HCT116 (cell line): ENCODE data around the gene VPS9D1. TPM values are rescaled to one million over a fixed set of nuclear protein-coding genes. Genes with fewer than 3 reads are reported as not detected.

Experiments
- ATAC-seq: fragments of 200-7000 bp; cut with Tn5 transposase; 2 replicates; pipeline ENCODE4 v1.9.1; 2020; ENCODE audit warnings: mild to moderate bottlenecking, moderate library complexity
- BruUV-seq: library from RNA; stranded (reverse); fragments of 400-500 nt; replicated peaks from 2 replicates; lab custom pipeline; 2021; lab: Mats Ljungman, UMichigan
- CTCF ChIA-PET: fragments of 300-600 bp; sonication (Branson Sonifier 250); formaldehyde crosslinking; loops from one replicate; lab custom pipeline; 2021; ENCODE audit warnings: antibody characterized with exemption; lab: Charles Lee
- POLR2A ChIA-PET: fragments of 300-600, 350-600 bp; sonication (Branson Sonifier 250); formaldehyde crosslinking; loops from one replicate; lab custom pipeline; 2021; ENCODE audit warnings: antibody characterized with exemption; lab: Charles Lee
- RAD21 ChIA-PET, 2 experiments: fragments of 300-600 bp; sonication (Branson Sonifier 250); formaldehyde crosslinking; loops; one replicate each; lab custom pipeline; 2023; ENCODE audit warnings: low total read pairs in 2 of 2; ENCODE audit not compliant: uncharacterized antibody in 2 of 2, unreplicated experiment in 2 of 2, low non-redundant PET in 1 of 2; lab: Charles Lee
- DNase-seq: peaks from one replicate; pipeline ENCODE4 v3.0.0-alpha.2; 2010; ENCODE audit warnings: low read depth, low spot score
- H2AFZ ChIP-seq: fragments of 200-600 bp; shearing (Covaris generic), sonication (generic); 2 replicates; pipeline ENCODE4 v1.6.1; 2017; ENCODE audit warnings: low read depth, mixed run types, mixed read lengths, antibody characterized with exemption, low read length; ENCODE audit not compliant: poor library complexity, severe bottlenecking
- H3K27ac ChIP-seq: 2 replicates; pipeline ENCODE4 v1.5.1; 2012; ENCODE audit warnings: low read depth, low read length
- H3K27me3 ChIP-seq: fragments of 200-600 bp; sonication (generic); 2 replicates; pipeline ENCODE4 v1.6.1; 2016; ENCODE audit warnings: mixed run types, low read length, mixed read lengths; ENCODE audit not compliant: insufficient read depth
- H3K36me3 ChIP-seq, 2 experiments: fragments of 200-500 bp in 1 of 2; fragments of 200-600 bp in 1 of 2; sonication (Bioruptor generic) in 1 of 2; sonication (generic) in 1 of 2; 2 replicates each; pipeline versions ENCODE4 v1.5.1 to v1.6.1; 2014 to 2016; ENCODE audit warnings: low read length in 2 of 2, inconsistent platforms in 1 of 2, mixed read lengths in 1 of 2, mixed run types in 1 of 2; ENCODE audit not compliant: insufficient read depth in 2 of 2, control insufficient read depth in 1 of 2
- H3K4me1 ChIP-seq, 2 experiments: fragments of 200-600 bp in 1 of 2; sonication (generic) in 1 of 2; 2 replicates each; pipeline versions ENCODE4 v1.5.1 to v1.6.1; 2012 to 2017; ENCODE audit warnings: low read length in 2 of 2, inconsistent platforms in 1 of 2, mild to moderate bottlenecking in 1 of 2, mixed read lengths in 1 of 2, mixed run types in 1 of 2, moderate library complexity in 1 of 2; ENCODE audit not compliant: insufficient read depth in 2 of 2, control insufficient read depth in 1 of 2
- H3K4me2 ChIP-seq: fragments of 200-600 bp; sonication (generic); 2 replicates; pipeline ENCODE4 v1.6.1; 2017; ENCODE audit warnings: mixed run types, low read length, mixed read lengths
- H3K4me3 ChIP-seq, 2 experiments: fragments of 200-600 bp in 1 of 2; sonication (generic) in 1 of 2; replicated peaks in 1 of 2; 2 replicates each; pipeline ENCODE4 v1.5.1; 2011 to 2016; ENCODE audit warnings: low read length in 2 of 2, control low read depth in 1 of 2, low read depth in 1 of 2, mild to moderate bottlenecking in 1 of 2, mixed read lengths in 1 of 2, mixed run types in 1 of 2
- H3K79me2 ChIP-seq: fragments of 200-600 bp; sonication (generic); 2 replicates; pipeline ENCODE4 v1.6.1; 2017; ENCODE audit warnings: mild to moderate bottlenecking, mixed run types, low read length, moderate library complexity, mixed read lengths; ENCODE audit not compliant: insufficient read depth
- H3K9ac ChIP-seq: fragments of 200-600 bp; sonication (generic); 2 replicates; pipeline ENCODE4 v1.6.1; 2016; ENCODE audit warnings: low read length, mixed read lengths
- H3K9me2 ChIP-seq: fragments of 200-600 bp; sonication (generic), shearing (Covaris generic); 2 replicates; pipeline ENCODE4 v1.6.1; 2017; ENCODE audit warnings: mixed run types, mild to moderate bottlenecking, moderate library complexity; ENCODE audit not compliant: insufficient read depth
- H3K9me3 ChIP-seq, 2 experiments: fragments of 200-500 bp in 1 of 2; fragments of 200-600 bp in 1 of 2; sonication (Bioruptor generic) in 1 of 2; sonication (generic) in 1 of 2; 2 replicates each; pipeline ENCODE4 v1.6.1; 2014 to 2017; ENCODE audit warnings: low read length in 2 of 2, mixed read lengths in 2 of 2, inconsistent platforms in 1 of 2, low read depth in 1 of 2, mild to moderate bottlenecking in 1 of 2, mixed run types in 1 of 2, moderate library complexity in 1 of 2; ENCODE audit not compliant: control insufficient read depth in 1 of 2, insufficient read depth in 1 of 2
- H4K20me1 ChIP-seq: fragments of 200-600 bp; sonication (generic), shearing (Covaris generic); 2 replicates; pipeline ENCODE4 v1.6.1; 2017; ENCODE audit warnings: mixed run types, mild to moderate bottlenecking, moderate library complexity; ENCODE audit not compliant: insufficient read depth
- CBX3 ChIP-seq: IDR thresholded peaks from 2 replicates; pipeline ENCODE4 v1.6.1; 2012; ENCODE audit warnings: low read depth
- EGR1 ChIP-seq: IDR thresholded peaks from 2 replicates; pipeline ENCODE4 v1.6.1; 2012; ENCODE audit warnings: low read depth
- ELF1 ChIP-seq: IDR thresholded peaks from 2 replicates; pipeline ENCODE4 v1.6.1; 2012; ENCODE audit warnings: low read depth, borderline replicate concordance
- EZH2phosphoT487 ChIP-seq: fragments of 200-600 bp; IDR thresholded peaks from 2 replicates; pipeline ENCODE4 v1.6.1; 2018; ENCODE audit warnings: antibody characterized with exemption, borderline replicate concordance
- JUND ChIP-seq: IDR thresholded peaks from 2 replicates; pipeline ENCODE4 v1.6.1; 2012
- RAD21 ChIP-seq: IDR thresholded peaks from 2 replicates; pipeline ENCODE4 v1.6.1; 2012; ENCODE audit warnings: low read depth, mild to moderate bottlenecking
- SP1 ChIP-seq: IDR thresholded peaks from 2 replicates; pipeline ENCODE4 v1.6.1; 2012; ENCODE audit warnings: low read depth
- SRF ChIP-seq: IDR thresholded peaks from 2 replicates; pipeline ENCODE4 v1.6.1; 2012; ENCODE audit warnings: low read depth
- YY1 ChIP-seq: IDR thresholded peaks from 2 replicates; pipeline ENCODE4 v1.6.1; 2011; ENCODE audit warnings: low read length, low read depth, moderate library complexity, mild to moderate bottlenecking; ENCODE audit not compliant: insufficient replicate concordance; ENCODE audit errors: extremely low read depth
- ZNF274 ChIP-seq: fragments of 200-500 bp; sonication (Bioruptor generic); IDR thresholded peaks from 2 replicates; pipeline ENCODE4 v1.6.1; 2014; ENCODE audit warnings: mild to moderate bottlenecking, low read depth, low read length, inconsistent platforms
- intact Hi-C: fragments of 100-400 bp; cut with micrococcal nuclease; formaldehyde crosslinking; loops from 2 replicates; pipeline ENCODE4 v1.10.0; 2022
- total RNA-seq: library from RNA; stranded (reverse); gene quantifications from one replicate; pipeline ENCODE4 v1.2.1, GENCODE V29; 2021; ENCODE audit not compliant: unreplicated experiment
- TF ChIP-seq, protein P1 (sequence below): IDR thresholded peaks from 2 replicates; pipeline ENCODE4 v1.6.1; 2012
- TF ChIP-seq, protein P2 (sequence below): IDR thresholded peaks from 2 replicates; pipeline ENCODE4 v1.6.1; 2011; ENCODE audit warnings: mild to moderate bottlenecking, low read length, moderate library complexity; ENCODE audit not compliant: insufficient replicate concordance; ENCODE audit errors: extremely low read depth
- TF ChIP-seq, protein P3 (sequence below): IDR thresholded peaks from 2 replicates; pipeline ENCODE4 v1.6.1; 2012

VPS9D1 gene
- total RNA-seq, 1 experiment from 2014 or later, result 4.2 TPM

DNA sequence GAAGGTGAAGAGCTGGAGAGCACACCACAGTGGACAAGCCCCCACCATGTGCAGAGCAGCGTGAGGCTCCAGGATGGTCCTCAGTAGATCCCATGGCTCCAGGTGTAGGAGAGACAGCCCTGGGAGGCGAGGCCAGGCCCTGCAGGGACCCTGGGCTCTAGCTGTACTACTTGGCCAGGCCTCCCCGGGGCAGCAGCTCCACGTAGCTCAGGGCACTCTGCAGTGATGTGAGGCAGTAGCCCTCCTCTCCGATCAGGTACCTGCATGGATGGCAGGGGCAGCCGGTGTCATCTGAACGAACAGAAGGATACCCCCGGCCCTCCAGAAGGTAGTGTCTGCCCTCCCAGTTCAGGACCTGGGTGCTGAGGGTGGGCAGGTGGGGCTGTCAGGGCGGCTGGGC lies 13.0 kb downstream of the VPS9D1 start:
- no peak overlapping the region for H2AFZ ChIP-seq
- no peaks in the 10 kb centered on the region for H3K9me2 ChIP-seq
- H3K27me3 ChIP-seq, result no peaks in the 10 kb centered on the region
- H3K9me3 ChIP-seq, result no peaks in the 10 kb centered on the region
- ChIA-PET POLR2A (interaction anchor here (2.4 kb wide), 1 partner anchor 166 kb away, joined by 8 read pairs; the partner anchor contains the start of gene TCF25), RAD21 (no interaction called here), CTCF (interaction anchor here (0.9 kb wide), 1 partner anchor 202 kb away, joined by 5 read pairs; no protein-coding TSS in a partner anchor)
- H3K4me1 ChIP-seq, result peaks cover 6 to 20% of the 10 kb centered on the region in 2 experiments; a peak in 3 of 4 replicates
- no peaks in the 10 kb centered on the region for H4K20me1 ChIP-seq
- no peak for DNase-seq
- no peak overlapping the region for H3K4me2 ChIP-seq
- H3K9ac ChIP-seq, result no peak overlapping the region
- TF ChIP-seq CBX3 (no peak), EZH2phosphoT487 (no peak), SRF (no peak), ELF1 (no peak), JUND (no peak), RAD21 (no peak), EGR1 (no peak), SP1 (no peak), ZNF274 (no peak), YY1 (no peak)
- TF ChIP-seq, protein P1, sequence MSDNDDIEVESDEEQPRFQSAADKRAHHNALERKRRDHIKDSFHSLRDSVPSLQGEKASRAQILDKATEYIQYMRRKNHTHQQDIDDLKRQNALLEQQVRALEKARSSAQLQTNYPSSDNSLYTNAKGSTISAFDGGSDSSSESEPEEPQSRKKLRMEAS, result no peak
- TF ChIP-seq, protein P2, sequence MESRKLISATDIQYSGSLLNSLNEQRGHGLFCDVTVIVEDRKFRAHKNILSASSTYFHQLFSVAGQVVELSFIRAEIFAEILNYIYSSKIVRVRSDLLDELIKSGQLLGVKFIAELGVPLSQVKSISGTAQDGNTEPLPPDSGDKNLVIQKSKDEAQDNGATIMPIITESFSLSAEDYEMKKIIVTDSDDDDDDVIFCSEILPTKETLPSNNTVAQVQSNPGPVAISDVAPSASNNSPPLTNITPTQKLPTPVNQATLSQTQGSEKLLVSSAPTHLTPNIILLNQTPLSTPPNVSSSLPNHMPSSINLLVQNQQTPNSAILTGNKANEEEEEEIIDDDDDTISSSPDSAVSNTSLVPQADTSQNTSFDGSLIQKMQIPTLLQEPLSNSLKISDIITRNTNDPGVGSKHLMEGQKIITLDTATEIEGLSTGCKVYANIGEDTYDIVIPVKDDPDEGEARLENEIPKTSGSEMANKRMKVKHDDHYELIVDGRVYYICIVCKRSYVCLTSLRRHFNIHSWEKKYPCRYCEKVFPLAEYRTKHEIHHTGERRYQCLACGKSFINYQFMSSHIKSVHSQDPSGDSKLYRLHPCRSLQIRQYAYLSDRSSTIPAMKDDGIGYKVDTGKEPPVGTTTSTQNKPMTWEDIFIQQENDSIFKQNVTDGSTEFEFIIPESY, result no peak
- TF ChIP-seq, protein P3, sequence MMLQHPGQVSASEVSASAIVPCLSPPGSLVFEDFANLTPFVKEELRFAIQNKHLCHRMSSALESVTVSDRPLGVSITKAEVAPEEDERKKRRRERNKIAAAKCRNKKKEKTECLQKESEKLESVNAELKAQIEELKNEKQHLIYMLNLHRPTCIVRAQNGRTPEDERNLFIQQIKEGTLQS, result no peak
- H3K79me2 ChIP-seq, result peaks cover 11% of the 10 kb centered on the region
- no peak for ATAC-seq
- no TSS peak for BruUV-seq
- intact Hi-C loops, result loop anchor here (2.0 kb wide), 1 partner anchor 153 kb away; no protein-coding TSS in a partner anchor
- H3K36me3 ChIP-seq, result no peaks in the 10 kb centered on the region; a peak in 1 of 4 replicates
- no peak overlapping the region for H3K4me3 ChIP-seq
- no peak overlapping the region for H3K27ac ChIP-seq
